Smooth muscle cell of the pulmonary artery (primary cell): Measurements from ENCODE around the gene POU4F1. TPM values are rescaled to one million over a fixed set of nuclear protein-coding genes. Genes with fewer than 3 reads are reported as not detected.

Source experiments
- total RNA-seq: library from RNA; depleted of rRNA; stranded (reverse); fragments of >200 nt; gene quantifications from 2 replicates; pipeline ENCODE4 v1.2.3, GENCODE V29; 2014

Gene POU4F1
- total RNA-seq = not detected in 2 replicates

GRCh38 chr13:78603240-78603957, at the start of gene POU4F1:
POU4F1 (minus strand) TSS chr13:78603552; CDS start chr13:78603326, 226 bp downstream.

Other genes with a start within 250 kb of the POU4F1 start
- 8.2 and 10.7 TPM in 2 replicates for gene OBI1, start 55.6 kb upstream of the POU4F1 start, total RNA-seq